Right hindlimb (tissue), 1 donor: ENCODE results near the gene SARDH.

ENCODE experiments used
- DNase-seq: peaks from one replicate; pipeline ENCODE4 v3.0.0-alpha.2; 2018

Gene SARDH

GRCh38 chr9:133700819-133701320 lies 37.3 kb downstream of the SARDH start:
- DNase-seq, result no peak

GRCh38 chr9:133699546-133699945 lies 38.6 kb downstream of the SARDH start:
- no peak for DNase-seq

- peak; percentile 3 for DNase-seq
These were observed 42.1 kb downstream of the SARDH start for GRCh38 chr9:133696071-133696472.

- no peak for DNase-seq
These were observed 43.5 kb downstream of the SARDH start for GRCh38 chr9:133694686-133695085.

GRCh38 chr9:133693703-133694529 lies 44.2 kb downstream of the SARDH start:
- no peak for DNase-seq

GRCh38 chr9:133693116-133693515 lies 45.0 kb downstream of the SARDH start:
- no peak for DNase-seq

GRCh38 chr9:133692364-133692985 lies 45.7 kb downstream of the SARDH start:
- DNase-seq, result no peak

- no peak for DNase-seq
These were observed 46.4 kb downstream of the SARDH start for GRCh38 chr9:133691626-133692363.

GRCh38 chr9:133691191-133691590 lies 47.0 kb downstream of the SARDH start:
- DNase-seq, result no peak

- DNase-seq, result no peak
These were observed 48.0 kb downstream of the SARDH start for GRCh38 chr9:133690081-133690561.

- no peak for DNase-seq
These were observed 48.9 kb downstream of the SARDH start for GRCh38 chr9:133689151-133689763.

- DNase-seq, result no peak
These were observed 50.0 kb downstream of the SARDH start for GRCh38 chr9:133687856-133688761.

GRCh38 chr9:133686642-133687575 lies 51.2 kb downstream of the SARDH start:
- DNase-seq, result no peak

- DNase-seq, result no peak
These were observed 52.2 kb downstream of the SARDH start for GRCh38 chr9:133685653-133686609.

GRCh38 chr9:133684936-133685361 lies 53.2 kb downstream of the SARDH start:
- no peak for DNase-seq

GRCh38 chr9:133684121-133684935 lies 53.8 kb downstream of the SARDH start:
- no peak for DNase-seq

- DNase-seq, result no peak
These were observed 54.5 kb downstream of the SARDH start for GRCh38 chr9:133683586-133684120.
